NCI-H524 (cell line): Measurements from ENCODE around the gene ZNF462.
"Not testable (repeated sequence)": the region's sequence is repeated elsewhere in the genome, so short reads cannot be mapped to it uniquely, and the experiment has no call there.

ENCODE experiments used
- DNase-seq, 2 experiments: peaks; one replicate each; lab custom pipeline; 2025; lab: John Stamatoyannopoulos, UW

ZNF462 gene, protein sequence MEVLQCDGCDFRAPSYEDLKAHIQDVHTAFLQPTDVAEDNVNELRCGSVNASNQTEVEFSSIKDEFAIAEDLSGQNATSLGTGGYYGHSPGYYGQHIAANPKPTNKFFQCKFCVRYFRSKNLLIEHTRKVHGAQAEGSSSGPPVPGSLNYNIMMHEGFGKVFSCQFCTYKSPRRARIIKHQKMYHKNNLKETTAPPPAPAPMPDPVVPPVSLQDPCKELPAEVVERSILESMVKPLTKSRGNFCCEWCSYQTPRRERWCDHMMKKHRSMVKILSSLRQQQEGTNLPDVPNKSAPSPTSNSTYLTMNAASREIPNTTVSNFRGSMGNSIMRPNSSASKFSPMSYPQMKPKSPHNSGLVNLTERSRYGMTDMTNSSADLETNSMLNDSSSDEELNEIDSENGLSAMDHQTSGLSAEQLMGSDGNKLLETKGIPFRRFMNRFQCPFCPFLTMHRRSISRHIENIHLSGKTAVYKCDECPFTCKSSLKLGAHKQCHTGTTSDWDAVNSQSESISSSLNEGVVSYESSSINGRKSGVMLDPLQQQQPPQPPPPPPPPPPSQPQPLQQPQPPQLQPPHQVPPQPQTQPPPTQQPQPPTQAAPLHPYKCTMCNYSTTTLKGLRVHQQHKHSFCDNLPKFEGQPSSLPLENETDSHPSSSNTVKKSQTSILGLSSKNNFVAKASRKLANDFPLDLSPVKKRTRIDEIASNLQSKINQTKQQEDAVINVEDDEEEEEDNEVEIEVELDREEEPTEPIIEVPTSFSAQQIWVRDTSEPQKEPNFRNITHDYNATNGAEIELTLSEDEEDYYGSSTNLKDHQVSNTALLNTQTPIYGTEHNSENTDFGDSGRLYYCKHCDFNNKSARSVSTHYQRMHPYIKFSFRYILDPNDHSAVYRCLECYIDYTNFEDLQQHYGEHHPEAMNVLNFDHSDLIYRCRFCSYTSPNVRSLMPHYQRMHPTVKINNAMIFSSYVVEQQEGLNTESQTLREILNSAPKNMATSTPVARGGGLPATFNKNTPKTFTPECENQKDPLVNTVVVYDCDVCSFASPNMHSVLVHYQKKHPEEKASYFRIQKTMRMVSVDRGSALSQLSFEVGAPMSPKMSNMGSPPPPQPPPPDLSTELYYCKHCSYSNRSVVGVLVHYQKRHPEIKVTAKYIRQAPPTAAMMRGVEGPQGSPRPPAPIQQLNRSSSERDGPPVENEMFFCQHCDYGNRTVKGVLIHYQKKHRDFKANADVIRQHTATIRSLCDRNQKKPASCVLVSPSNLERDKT (N-terminal part only)

DNA sequence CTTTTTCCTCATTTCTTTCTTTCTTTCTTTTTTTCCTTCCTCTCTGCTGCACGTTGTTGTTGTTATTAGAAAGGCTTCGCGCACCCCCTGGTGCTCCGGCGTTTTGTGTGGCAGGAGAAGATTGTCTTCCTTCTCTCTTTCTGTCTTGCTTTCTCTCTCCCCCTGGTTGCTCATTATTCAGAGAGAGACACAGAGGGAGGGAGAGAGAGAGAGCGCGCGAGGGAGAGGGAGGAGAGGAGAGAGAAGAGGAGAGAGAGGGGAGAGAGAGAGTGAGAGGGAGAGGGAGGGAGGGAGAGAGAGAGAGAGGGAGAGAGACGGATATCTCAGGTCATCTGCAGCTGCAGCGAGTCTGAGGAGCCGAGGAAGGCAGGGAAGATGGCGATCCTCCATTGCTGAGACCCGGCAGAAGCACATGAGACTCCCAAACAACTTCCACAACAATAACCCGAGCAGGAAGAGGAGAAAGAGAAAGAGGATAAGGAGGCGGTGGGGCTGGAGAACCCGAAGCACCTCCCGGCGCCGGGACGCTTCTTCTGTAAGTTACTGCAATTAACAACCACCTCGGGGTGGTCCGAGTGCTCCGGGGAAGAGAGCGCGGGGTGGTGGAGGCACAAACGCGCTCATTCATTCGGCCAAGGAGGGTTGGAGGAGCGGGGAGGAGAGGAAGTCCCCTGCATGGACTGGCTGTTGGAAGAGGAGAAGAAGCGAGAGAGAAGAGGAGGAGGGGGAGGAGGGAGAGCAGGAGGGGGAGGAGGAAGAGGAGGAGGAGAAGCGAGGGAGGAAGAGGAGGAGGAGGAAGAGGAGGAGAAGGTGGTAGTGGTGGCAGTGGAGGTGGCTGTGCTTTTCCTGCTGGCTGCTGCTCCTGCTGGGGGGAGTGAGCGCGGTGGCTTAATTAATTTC, at the start of gene ZNF462:
Gene ZNF462, plus strand, starts transcription at position 346 of the 900 bp plus-strand sequence. CDS start 60,218 bp downstream, outside the sequence.
- DNase-seq, result peak; percentile 89 to 91

DNA sequence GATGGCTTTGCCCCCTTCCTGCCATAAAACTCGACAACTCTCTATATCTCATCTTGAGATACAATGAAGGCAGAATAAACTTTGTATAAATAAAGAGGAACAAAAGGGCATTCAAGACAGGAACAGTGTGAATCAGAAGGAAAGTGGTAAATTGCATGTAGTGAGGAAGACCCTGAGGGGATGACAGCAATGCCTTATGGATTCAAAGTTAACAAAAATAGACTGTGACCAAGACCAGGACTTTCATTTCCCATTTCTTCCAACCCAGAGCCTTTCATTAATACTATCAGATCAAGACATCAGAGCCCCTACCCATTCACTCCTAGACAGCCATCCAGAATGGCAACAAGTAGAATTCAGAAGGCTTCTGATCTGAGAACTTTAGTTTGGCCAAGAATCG, 46.4 kb upstream of the ZNF462 start:
- DNase-seq, result no peak

DNA sequence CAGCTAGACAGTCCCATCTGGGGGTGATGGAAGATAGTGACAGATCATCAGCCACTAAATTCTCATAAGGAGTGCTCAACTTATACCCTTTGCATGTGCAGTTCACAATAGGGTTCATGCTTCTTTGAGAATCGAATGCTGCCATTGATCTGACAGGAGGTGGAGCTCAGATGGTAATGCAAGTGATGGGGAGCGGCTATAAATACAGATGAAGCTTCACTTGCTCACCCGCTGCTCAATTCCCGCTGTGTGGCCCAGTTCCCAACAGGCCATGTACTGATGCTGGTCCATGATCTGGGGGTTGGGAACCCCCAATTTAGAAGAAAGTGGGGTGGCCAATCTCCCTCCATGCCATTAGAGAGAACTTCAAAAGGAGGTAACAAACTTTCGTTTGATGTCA, 44.9 kb upstream of the ZNF462 start:
- DNase-seq, result no peak

DNA sequence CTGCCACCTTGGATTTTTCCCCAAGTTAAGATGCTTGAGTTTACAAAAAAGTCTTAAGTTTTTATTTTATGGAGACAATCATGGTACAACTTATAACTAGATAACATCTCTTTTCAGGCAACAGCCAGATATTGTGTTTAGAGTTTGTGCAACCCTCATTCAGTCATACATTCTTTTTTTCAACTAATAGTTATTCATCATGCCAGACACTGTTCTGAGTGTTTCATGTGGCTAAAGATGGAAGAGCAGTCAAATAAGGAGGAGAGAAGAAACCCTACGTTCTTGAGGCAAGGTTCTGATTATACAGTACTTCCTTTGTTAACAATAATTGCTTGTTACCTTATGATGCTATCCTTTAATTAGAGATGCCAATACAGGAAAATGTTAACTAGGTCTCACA, 42.1 kb upstream of the ZNF462 start:
- no peak for DNase-seq

DNA sequence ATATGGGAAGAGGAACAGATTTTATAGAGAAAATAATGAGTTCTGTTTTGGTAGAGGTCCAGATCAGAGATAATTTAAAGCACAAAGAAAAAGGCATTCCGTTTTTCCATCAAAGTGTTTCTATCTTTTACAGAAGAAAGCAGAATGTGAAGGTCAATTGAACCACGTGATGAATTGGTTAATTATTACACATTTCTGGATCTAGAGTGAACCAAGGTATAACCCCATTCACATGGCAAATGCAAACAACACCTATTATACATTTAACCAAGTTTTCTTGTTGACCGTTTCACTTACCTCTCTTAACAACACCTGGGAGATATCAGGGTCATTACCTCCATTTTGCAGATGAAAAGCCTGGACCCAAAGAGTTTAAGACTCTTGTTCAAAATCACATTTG, 34.9 kb upstream of the ZNF462 start:
- DNase-seq, result no peak

DNA sequence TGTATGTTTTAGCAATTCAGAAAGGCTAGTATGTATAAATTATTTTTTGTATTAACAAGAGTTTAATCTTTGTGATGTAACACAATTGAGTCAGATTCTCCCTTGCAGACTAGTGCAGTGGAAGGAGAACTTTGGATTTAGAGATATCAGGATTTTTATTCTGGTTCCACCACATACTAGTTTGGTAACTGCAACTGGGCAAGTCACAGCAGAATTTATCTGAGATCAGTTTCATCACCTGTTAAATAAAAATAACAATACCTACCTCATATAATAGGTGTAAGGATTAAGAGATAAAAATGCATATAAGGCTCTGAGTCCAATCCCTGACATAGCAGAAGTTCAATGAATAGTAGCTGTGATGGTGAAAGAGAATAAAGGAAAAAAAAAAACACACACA, 34.0 kb upstream of the ZNF462 start:
- no peak for DNase-seq

DNA sequence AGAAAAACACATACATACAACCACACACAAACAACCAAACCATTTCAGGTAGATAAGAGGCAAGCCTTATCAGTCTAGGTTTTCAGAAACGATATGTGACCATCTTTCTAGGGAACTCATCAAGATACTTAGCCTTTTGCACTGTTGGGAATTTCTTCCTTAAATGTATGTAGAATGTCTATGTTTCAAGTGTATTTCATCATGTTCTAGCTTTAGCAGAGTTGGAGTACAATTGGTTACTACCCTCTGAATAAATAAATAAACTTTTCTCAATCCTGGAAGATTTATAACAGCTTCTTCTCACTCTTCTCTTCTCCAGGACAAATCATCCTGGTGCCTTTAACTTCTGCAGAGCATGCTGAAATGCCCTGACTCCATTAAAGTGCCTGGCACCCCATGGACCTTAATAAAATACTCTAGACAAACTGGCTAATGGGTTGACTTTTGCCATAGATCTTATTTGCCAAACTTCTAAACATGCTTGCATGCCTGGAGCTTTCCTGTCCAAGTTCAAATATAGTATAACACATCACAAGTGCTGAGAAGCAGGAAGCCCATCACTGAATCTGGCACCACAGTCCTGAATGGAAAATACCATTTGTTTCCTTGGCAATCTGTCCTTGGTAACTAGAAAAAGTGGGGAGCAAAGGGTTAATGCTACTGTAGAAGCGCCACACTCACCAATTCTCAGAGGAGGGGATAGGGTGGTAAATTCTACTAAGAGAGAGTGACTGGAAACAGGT, 33.1 kb upstream of the ZNF462 start:
- no peak for DNase-seq

DNA sequence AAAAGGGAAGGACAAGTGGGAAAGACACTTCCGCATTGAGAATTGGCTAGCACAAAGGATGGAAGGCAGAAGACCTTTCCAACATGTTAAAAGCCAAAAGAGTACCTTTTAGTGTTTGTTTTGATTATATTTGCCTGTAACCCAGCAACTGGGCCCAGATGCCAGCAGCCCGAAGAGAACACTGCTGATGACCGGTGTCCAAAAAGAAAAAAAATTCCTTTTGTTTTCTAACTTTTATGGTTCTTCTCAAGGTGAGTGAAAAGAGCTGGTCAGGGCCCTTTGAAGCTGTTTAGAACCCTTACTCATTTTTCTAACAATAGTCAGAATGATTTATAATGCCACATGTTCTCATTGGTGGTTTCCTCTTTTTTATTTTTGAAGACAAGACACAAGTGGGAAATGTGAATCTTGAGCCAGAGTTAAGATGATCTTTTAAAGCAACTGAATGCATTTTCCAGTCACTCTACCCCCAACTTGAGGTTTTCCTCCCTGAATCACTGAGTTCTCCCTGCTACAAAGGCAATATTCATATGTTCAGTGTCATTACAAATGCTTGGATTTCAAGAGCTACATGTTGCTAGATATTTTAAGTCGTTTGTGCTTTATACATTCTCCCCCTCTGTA, 32.3 kb upstream of the ZNF462 start:
- no peak for DNase-seq

DNA sequence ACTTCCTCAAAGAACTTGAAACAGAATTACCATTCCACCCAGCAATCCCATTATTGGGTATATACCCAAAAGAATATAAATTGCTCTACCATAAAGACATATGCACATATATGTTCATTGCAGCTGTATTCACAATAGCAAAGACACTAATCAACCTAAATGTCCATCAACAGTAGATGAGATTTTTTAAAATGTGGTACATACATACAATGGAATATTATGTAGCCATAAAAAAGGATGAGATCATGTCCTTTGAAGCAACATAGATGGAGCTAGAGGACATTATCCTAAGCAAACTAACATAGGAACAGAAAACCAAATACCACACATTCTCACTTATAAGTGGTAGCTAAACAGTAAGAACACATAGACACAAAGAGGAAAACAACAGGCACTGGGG, 28.1 kb upstream of the ZNF462 start:
- no peak for DNase-seq

DNA sequence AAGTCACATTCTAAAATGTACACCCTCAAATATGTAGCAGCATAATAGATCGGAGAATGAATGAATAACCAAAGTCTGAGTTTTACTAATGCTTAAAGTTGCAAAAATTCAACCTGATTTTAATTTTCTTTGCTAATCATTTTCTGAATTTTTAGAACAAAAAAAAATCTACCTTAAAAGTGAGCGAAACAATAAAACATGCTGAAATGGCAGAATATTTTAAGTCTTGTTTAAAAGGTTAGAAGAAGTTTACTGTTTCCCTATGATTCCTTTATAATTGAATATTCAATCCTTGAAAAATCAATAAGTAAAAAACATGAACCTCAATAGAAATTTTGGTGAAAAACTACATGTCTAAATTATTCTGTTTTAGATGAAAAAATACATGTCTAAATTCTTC, 27.1 kb upstream of the ZNF462 start:
- DNase-seq, result no peak

DNA sequence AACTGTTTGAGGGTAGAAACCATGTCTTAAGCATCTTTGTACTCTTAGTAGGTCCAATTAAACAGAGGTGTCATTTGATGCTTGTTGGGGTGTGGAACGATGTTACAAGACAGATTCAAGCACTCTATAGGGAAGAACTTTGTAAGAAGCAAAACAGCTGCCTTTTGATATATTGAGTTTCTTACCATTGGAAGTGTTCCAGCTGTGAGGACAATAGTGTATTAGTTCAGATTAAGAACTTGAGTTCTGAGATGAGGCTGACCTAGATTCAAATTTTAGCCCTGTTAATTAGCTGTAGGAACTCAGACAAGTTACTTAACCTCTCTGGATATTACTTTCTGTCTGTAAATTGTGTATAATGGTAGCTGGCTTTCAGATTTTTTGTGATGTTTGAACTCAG, 19.6 kb upstream of the ZNF462 start:
- DNase-seq, result peak in 1 of 2 experiments; percentile 20

DNA sequence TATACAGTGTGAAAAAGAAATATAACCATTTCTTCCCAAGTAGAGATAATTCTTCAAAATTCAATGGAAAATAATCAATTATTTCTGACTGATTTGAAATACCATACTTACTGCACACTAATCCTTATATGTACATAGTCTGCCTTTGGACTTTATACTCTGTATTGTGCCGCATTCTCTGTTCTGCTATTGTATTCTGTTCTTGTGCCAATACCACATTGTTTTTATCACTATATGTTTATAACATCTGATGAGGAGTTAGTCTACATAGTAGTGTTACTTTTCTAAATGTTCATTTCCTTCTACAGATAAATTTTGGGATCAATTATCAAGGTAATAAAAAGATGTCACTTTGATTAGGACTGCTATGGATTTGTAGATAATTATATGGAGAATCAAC, 16.7 kb upstream of the ZNF462 start:
- DNase-seq, result no peak

DNA sequence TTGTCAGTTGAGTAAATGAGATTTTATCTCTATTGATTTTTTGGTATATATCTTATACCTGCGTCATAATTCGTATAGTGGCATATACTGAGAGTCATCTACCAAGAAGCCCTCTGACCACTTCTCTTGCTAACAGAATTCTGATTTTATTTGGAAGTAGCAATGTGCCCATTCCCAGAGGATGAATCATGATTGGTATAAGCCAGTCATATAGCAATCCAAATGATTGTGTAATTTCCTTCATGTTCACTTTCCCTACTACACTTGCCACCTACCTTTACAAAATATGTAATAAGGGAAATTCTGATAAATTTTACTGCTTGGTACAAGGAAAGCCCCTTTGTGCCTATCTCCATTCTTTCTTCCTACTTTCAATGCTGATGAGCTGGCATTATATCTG, 16.1 kb upstream of the ZNF462 start:
- DNase-seq, result no peak

DNA sequence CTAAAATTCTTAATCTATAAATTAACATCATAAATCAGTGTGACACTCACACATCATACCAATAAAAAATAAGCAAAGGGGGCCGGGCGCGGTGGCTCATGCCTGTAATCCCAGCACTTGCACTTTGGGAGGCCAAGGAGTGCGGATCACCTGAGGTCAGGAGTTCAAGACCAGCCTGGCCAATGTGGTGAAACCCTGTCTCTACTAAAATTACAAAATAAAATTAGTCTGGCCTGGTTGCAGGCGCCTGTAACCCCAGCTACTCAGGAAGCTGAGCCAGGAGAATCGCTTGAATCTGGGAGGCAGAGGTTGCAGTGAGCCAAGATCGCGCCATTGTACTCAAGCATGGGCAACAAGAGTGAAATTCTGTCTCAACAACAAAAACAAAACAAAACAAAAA, 11.3 kb upstream of the ZNF462 start:
- DNase-seq, result not testable (repeated sequence)

DNA sequence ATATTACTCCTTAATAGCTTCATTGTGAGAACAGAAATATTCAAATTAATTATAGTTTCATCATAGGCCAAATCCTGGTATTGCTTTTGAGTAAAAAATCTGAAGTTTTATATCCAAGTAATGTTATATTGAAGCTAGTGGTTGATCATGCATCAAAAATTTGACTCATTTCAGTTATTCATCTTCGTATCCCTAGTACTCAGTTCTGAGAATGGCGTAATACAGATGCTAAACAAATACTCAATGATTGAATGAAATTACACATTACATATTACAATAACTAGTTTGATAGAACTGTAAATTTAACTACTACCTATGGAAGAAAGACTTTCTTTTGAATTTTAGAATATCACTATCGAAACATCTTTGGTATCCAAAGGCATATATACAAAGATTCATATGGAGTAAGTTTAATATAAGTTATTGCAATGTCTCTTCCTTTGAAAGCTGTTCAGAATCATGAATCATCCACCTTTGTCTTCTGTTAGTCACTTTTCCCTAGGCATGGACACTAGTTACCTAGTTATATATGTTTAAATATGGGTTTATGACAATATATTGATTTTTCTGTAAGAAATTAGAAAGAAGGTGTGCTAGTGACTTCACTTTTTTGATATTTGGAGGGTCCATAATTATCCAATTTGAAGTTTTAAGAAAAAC, 5.0 kb upstream of the ZNF462 start:
- DNase-seq, result no peak

DNA sequence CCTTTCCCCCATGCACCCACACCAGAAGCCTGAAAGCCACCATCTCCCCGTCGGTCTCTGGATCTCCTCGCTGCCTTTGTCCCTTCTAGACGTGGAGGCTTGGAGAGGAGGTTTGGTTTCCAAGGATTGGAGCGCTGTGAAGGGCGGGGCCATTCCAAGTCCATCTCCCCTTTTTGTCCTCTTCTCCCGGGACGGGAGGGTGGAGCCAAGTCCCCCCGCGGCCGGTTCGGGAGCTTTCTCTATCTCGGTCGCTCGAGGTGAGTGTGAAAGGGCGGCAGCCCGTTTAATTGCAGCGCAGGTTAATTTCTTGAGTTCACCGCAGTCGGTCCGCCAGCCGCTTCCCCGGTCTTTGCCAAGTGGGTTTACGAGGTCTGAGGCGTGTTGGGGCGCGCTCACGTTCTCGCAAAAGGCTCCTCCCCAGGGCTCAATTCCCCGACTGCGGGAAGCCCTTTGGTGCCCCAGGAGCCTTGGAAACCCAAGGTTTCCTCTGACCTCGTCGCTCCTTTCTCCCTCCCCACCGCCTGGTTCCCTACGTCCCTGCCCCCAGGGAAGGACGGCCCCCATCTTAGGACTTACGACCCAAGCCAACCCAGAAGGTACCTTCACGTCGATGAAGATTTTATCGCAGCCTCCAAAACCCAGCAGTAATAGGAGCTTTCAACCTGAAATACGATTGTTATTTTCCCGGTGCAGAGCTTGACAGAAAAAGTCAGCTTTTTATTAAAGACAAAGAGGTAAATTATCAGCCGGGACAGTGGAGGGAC, 2.8 kb upstream of the ZNF462 start:
- DNase-seq, result peak in 1 of 2 experiments; percentile 65

DNA sequence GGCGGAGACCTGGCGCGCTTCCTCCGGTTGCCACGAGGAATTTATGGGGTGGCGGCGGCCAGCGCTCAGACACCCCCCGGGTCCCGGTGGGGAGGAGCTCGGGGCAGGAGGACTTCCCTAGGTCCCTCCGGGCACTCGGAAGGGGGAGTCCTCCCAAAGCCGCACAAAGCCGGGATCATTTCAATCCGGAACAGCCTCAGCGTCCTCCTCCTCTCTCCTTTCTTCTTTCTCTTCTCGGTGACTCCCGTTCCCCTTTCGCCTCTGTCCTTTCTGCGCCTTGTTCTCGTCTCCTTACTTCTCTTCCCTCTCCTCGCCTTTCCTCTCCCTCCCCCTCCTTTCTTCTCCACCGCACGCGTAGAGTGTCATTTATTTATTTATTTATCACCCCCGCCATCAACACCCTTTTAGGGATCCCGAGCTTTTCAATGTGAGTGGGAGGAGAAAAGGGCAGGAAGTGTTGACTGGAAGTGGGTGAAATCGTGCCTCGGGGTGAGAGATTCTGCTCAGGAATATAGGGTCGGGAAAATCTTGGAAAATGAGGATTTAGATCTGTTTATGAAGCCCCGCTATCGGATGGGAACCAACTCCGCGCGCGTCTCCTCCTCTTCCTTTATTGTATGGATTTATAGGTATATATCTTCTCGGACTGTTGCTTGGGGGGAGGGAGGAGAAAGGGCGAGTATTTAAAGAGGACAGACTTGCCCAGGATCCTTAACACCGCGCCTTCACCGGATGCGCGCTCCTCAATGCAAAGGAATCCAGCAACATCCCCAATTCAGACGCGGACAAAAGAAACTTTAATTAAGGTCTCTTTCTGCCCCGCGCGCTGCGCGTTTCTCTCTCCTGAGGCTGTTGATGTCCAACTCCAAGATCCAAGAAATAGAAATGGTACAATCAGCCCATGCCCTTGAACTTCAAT, 2.0 kb upstream of the ZNF462 start:
- peak in 1 of 2 experiments; percentile 65 for DNase-seq
